Endothelial cell of umbilical vein (primary cell): Measurements from ENCODE around the gene CPA4. TPM values are rescaled to one million over a fixed set of nuclear protein-coding genes. Genes with fewer than 3 reads are reported as not detected.

Experiments used
- BruUV-seq: library from RNA; stranded (reverse); fragments of 400-500 nt; replicated peaks from 2 replicates; lab custom pipeline; 2021; lab: Mats Ljungman, UMichigan
- CTCF ChIA-PET: fragments of 300-600, 350-600 bp; sonication (Branson Sonifier 250); formaldehyde crosslinking; loops from one replicate; lab custom pipeline; 2021; ENCODE audit warnings: antibody characterized with exemption, inconsistent platforms; lab: Charles Lee
- POLR2A ChIA-PET: fragments of 300-600, 350-600 bp; sonication (Branson Sonifier 250); formaldehyde crosslinking; loops from one replicate; lab custom pipeline; 2021; ENCODE audit warnings: antibody characterized with exemption, inconsistent platforms; lab: Charles Lee
- DNase-seq: peaks from one replicate; pipeline ENCODE4 v3.0.0-alpha.2; 2011; ENCODE audit warnings: low read depth, low spot score
- FAIRE-seq: peaks from 2 replicates; lab custom pipeline; 2011; peaks lifted over from hg19 to GRCh38; lab: Jason Lieb, UNC
- H2AFZ ChIP-seq: 2 replicates; pipeline ENCODE4 v1.6.0; 2012; ENCODE audit warnings: low read depth, low read length, control low read depth, inconsistent platforms
- H3K27ac ChIP-seq: 2 replicates; pipeline ENCODE4 v1.5.1; 2011; ENCODE audit warnings: low read depth, mild to moderate bottlenecking, control low read depth, low read length, moderate library complexity; ENCODE audit not compliant: insufficient read depth
- H3K27me3 ChIP-seq, 2 experiments: 2 replicates each; pipeline versions ENCODE4 v1.6.0 to v1.6.1; 2011; ENCODE audit warnings: low read length in 2 of 2, mixed read lengths in 1 of 2; ENCODE audit not compliant: control insufficient read depth in 2 of 2, insufficient read depth in 2 of 2
- H3K36me3 ChIP-seq, 2 experiments: 2 replicates in 1 of 2; 3 replicates in 1 of 2; pipeline ENCODE4 v1.5.1; 2011; ENCODE audit warnings: low read length in 2 of 2, mild to moderate bottlenecking in 1 of 2, moderate library complexity in 1 of 2; ENCODE audit not compliant: control insufficient read depth in 2 of 2, insufficient read depth in 2 of 2; ENCODE audit errors: extremely low read depth in 1 of 2
- H3K4me1 ChIP-seq: 3 replicates; pipeline ENCODE4 v1.5.1; 2011; ENCODE audit warnings: mild to moderate bottlenecking, low read length; ENCODE audit not compliant: control insufficient read depth, insufficient read depth; ENCODE audit errors: extremely low read depth
- H3K4me2 ChIP-seq: 2 replicates; pipeline ENCODE4 v1.6.1; 2011; ENCODE audit warnings: low read length, control low read depth, mixed read lengths; ENCODE audit not compliant: insufficient read depth
- H3K4me3 ChIP-seq, 3 experiments: fragments of 200-600 bp in 1 of 3; sonication (generic), shearing (Covaris generic) in 1 of 3; replicated peaks in 1 of 3; 2 replicates each; pipeline ENCODE4 v1.5.1; 2011 to 2016; ENCODE audit warnings: control low read depth in 3 of 3, low read length in 3 of 3, mild to moderate bottlenecking in 2 of 3, inconsistent platforms in 1 of 3, low read depth in 1 of 3, moderate library complexity in 1 of 3; ENCODE audit not compliant: insufficient read depth in 1 of 3
- H3K79me2 ChIP-seq: 2 replicates; pipeline ENCODE4 v1.6.0; 2012; ENCODE audit warnings: low read length, inconsistent platforms; ENCODE audit not compliant: control insufficient read depth, insufficient read depth
- H3K9ac ChIP-seq: replicated peaks from 2 replicates; pipeline ENCODE3; 2011; ENCODE audit warnings: low read length, control low read depth; ENCODE audit not compliant: insufficient read depth; ENCODE audit errors: extremely low read depth
- H3K9me1 ChIP-seq: replicated peaks from 3 replicates; pipeline ENCODE4 v1.6.0; 2011; ENCODE audit warnings: mild to moderate bottlenecking, low read length; ENCODE audit not compliant: control insufficient read depth, insufficient read depth; ENCODE audit errors: extremely low read depth
- H3K9me3 ChIP-seq: replicated peaks from 2 replicates; pipeline ENCODE4 v1.5.1; 2012; ENCODE audit warnings: low read length, inconsistent platforms; ENCODE audit not compliant: control insufficient read depth, insufficient read depth
- H4K20me1 ChIP-seq: replicated peaks from 2 replicates; pipeline ENCODE3; 2011; ENCODE audit warnings: mild to moderate bottlenecking, low read length; ENCODE audit not compliant: control insufficient read depth, insufficient read depth; ENCODE audit errors: extremely low read depth
- CTCF ChIP-seq, 2 donors: IDR thresholded peaks; 1 replicate in 1 of 2; 2 replicates in 1 of 2; pipeline ENCODE4 v1.5.1; 2011; ENCODE audit warnings: low read length in 2 of 2, mild to moderate bottlenecking in 2 of 2, moderate library complexity in 2 of 2, control low read depth in 1 of 2, inconsistent platforms in 1 of 2, low read depth in 1 of 2; ENCODE audit not compliant: insufficient read depth in 1 of 2; ENCODE audit errors: extremely low read depth in 1 of 2
- EZH2 ChIP-seq: IDR thresholded peaks from 2 replicates; pipeline ENCODE4 v1.6.1; 2012; ENCODE audit warnings: borderline replicate concordance, low read depth, mild to moderate bottlenecking, moderate library complexity, low read length, inconsistent platforms; ENCODE audit not compliant: severe bottlenecking
- FOS ChIP-seq: IDR thresholded peaks from 2 replicates; pipeline ENCODE4 v1.6.1; 2011; ENCODE audit warnings: mild to moderate bottlenecking, low read length, moderate library complexity, borderline replicate concordance; ENCODE audit not compliant: insufficient read depth
- GATA2 ChIP-seq: IDR thresholded peaks from 2 replicates; pipeline ENCODE4 v1.7.0; 2011; ENCODE audit warnings: low read depth, mild to moderate bottlenecking, moderate library complexity, mixed read lengths, low read length; ENCODE audit not compliant: insufficient read length, insufficient read depth
- JUN ChIP-seq: IDR thresholded peaks from 2 replicates; pipeline ENCODE4 v1.6.1; 2011; ENCODE audit warnings: borderline replicate concordance, low read depth; ENCODE audit not compliant: insufficient read length, insufficient read depth
- MYC ChIP-seq: IDR thresholded peaks from one replicate; pipeline ENCODE4 v1.6.1; 2011; ENCODE audit warnings: mild to moderate bottlenecking, low read depth, low read length
- POLR2A ChIP-seq: IDR thresholded peaks from 2 replicates; pipeline ENCODE4 v1.6.1; 2012; ENCODE audit warnings: low read depth, mild to moderate bottlenecking, control low read depth, low read length
- POLR2AphosphoS5 ChIP-seq: IDR thresholded peaks from 2 replicates; pipeline ENCODE4 v1.6.1; 2012; ENCODE audit warnings: low read depth, mild to moderate bottlenecking, control low read depth, low read length, moderate library complexity; ENCODE audit not compliant: insufficient read depth
- dilution Hi-C: fragments of 300-500 bp; cut with MboI; formaldehyde crosslinking; loops from one replicate; pipeline ENCODE4 v1.15.0; 2019; ENCODE audit warnings: low sequenced_read_pairs; ENCODE audit not compliant: extremely low pct_ligation_motif_present
- intact Hi-C: fragments of 100-400 bp; cut with micrococcal nuclease; formaldehyde crosslinking; loops from one replicate; pipeline ENCODE4 v1.10.0; 2022
- polyA plus RNA-seq, 4 experiments: library from polyadenylated mRNA; depleted of rRNA in 3 of 4; stranded (reverse) in 3 of 4; unstranded in 1 of 4; fragments of >200 nt; gene quantifications; 2 replicates each; pipeline versions ENCODE4 v1.2.1 to v1.2.3, GENCODE V29; 2011 to 2012; ENCODE audit warnings: missing spikeins in 1 of 4
- total RNA-seq: library from RNA; stranded (reverse); gene quantifications from 2 replicates; pipeline ENCODE4 v1.2.3, GENCODE V29; 2021
- TF ChIP-seq, protein P1 (sequence below): IDR thresholded peaks from 2 replicates; pipeline ENCODE4 v1.6.1; 2011; ENCODE audit not compliant: insufficient read depth, insufficient read length

CPA4 gene
- total and polyA plus RNA-seq, 2 donors (not counting 3 experiments of a cell fraction or from before 2014, with no cell fraction given): 0.36 TPM; not detected in 1

GRCh38 chr7:130349911-130350782 is 57.2 kb downstream of the CPA4 start:
- Histone ChIP-seq H3K27me3 (no peaks in the 10 kb centered on the region), H3K9me3 (no peaks in the 10 kb centered on the region), H3K27ac (no peak overlapping the region), H3K4me1 (no peaks in the 10 kb centered on the region), H3K4me3 (no peak overlapping the region), H3K9me1 (no peaks in the 10 kb centered on the region), H3K36me3 (no peaks in the 10 kb centered on the region), H3K4me2 (no peak overlapping the region), H3K79me2 (no peaks in the 10 kb centered on the region), H3K9ac (no peak overlapping the region), H4K20me1 (no peaks in the 10 kb centered on the region), H2AFZ (no peak overlapping the region)
- FAIRE-seq (no peak), DNase-seq (no peak)
- ChIA-PET CTCF (no interaction called here), POLR2A (no interaction called here)
- BruUV-seq: no TSS peak
- TF ChIP-seq MYC (no peak), EZH2 (no peak), GATA2 (no peak), CTCF (IDR thresholded peaks at IDR 0.05; ENCODE audit: extremely low read depth in 1 of 2, insufficient read depth in 1 of 2, low read depth in 1 of 2, low read length in 2 of 2) (no peak), FOS (no peak), POLR2A (no peak), JUN (no peak), POLR2AphosphoS5 (no peak)
- TF ChIP-seq, protein P1, sequence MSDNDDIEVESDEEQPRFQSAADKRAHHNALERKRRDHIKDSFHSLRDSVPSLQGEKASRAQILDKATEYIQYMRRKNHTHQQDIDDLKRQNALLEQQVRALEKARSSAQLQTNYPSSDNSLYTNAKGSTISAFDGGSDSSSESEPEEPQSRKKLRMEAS: no peak
- dilution Hi-C loops (no loop called here), intact Hi-C loops (no loop called here)
